DMS 273 treated with DMSO at 0.1 percent for 48 hours (cell line): ENCODE measurements around the gene POLE.

Source experiments
- DNase-seq: peaks from one replicate; lab custom pipeline; 2025; lab: John Stamatoyannopoulos, UW

Gene POLE

DNA sequence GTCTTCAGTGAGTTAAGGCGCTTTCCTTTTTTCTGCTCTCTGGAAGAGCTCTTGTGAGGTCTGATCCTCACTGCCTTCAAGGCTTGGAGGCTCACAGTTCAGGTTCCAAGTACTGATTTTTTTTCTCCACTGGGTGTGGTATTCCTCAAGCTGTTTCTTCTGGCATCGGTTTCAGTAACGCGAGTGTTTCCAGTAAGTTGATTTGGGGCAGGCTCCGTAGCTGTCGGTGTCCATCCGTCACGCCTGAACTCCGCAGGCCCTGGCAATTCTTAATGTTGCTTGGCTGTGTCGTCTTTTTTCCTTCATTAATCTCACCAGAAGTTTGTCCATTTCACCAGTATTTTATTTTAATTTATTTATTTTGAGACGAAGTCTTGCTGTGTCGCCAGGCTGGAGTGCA, 107.4 kb downstream of the POLE start:
- no peak for DNase-seq

DNA sequence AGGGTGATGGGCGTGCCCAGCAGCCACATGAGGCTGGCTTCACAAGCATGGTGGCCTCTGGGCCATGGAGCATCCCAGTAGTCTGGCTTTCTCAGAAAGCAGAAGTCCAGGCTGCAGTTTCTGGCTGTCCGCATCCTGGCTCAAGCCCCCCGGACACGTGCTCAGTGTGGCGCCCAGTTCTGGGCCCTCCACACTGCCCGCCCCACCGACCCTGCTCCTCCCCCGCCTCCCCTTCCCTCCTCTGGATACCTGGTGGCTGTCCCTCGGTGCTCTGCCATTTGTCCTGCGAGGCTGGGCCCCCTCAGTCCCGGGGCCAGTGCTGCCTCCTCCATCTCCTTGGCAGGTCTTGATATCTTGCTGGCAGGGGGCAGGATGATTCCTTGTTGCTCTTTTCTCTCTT, 108.3 kb downstream of the POLE start:
- DNase-seq, result no peak

DNA sequence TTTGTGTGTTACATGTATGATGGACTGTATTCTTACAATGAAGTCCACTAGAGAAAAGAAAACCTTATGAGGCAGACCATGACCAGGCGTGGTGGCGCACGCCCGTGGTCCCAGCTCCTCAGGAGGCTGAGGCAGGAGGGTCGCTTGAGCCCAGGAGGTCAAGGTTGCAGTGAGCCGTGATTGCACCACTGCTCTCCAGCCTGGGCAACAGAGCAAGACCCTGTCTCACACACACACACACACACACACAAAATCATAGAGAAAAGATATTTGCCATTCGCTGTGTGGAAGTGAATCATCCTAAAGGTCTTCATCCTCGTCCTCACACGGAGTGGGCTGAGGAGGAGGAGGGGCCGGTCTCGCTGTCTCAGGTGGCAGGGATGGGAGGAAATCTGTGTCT, 109.0 kb downstream of the POLE start:
- no peak for DNase-seq

DNA sequence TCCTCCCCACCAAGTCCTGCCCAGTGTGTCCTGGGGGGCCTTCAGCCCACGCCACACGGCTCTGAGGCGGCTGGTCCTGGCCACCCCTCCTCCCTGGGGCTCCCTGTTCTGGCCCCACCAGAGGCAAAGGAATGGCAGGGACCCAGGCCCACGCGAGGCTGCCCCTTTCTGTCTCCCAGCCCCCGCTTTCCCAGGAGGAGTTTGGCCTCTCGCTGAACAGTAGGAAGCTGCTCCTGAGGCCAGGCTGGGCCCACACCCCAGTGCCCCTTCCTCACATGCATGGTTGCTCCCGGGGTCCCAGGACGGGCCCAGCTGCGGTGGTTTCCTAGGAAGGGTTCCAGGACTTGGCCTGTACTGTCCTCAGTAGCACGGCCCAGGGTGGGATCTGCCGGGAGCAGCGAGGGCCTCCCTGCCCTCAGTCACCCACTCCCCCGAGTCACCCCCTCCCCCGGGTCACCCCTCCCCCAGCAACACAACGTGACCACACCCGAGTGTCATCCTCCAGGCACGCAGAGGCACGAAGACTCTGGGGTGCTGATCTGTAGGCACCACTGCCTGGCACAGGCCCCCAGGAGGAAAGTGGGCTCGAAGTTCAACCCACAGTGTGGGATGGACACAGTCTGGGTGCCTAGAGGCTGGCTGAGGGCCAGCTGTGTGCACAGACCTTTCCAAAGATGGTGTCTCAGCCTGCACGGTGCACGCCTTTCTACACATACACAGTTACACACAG, 109.8 kb downstream of the POLE start:
- no peak for DNase-seq

DNA sequence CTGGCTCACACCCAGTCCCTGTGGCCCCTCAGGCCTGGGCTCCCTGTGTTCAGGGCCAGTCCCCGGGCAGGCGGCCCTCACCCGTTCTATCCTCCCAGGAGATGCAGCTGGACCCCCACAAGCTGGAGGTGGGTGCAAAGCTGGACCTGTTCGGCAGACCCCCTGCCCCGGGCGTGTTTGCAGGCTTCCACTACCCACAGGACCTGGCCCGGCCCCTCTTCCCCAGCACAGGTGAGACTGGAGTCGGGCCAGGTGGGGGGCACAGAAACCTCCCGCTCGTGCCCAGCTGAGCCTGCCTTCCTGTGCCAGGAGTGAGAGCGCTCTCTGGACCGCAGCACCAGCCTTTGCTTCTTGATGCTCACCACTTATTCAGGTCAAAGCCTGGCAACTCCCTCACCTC, 110.4 kb downstream of the POLE start:
- no peak for DNase-seq

DNA sequence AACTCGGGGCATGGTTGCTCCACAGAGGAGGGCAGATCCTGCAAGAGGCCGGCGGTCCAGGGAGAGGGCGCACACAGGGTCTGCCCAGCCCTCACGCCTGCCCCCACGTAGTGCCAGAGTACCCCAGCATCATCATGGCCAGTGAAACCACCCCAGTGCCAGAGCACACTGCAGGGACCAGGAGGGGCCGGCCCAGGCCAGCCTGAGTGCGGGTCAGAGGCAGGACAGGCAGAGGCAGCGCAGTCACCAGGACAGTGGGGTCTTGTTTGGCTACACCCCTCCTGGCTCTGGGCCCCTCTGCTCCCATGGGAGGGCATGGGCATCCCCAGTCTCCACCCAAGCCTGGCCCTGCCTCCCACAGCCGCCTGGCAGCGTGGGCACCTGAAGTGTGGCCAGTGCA, 111.5 kb downstream of the POLE start:
- DNase-seq, result no peak

DNA sequence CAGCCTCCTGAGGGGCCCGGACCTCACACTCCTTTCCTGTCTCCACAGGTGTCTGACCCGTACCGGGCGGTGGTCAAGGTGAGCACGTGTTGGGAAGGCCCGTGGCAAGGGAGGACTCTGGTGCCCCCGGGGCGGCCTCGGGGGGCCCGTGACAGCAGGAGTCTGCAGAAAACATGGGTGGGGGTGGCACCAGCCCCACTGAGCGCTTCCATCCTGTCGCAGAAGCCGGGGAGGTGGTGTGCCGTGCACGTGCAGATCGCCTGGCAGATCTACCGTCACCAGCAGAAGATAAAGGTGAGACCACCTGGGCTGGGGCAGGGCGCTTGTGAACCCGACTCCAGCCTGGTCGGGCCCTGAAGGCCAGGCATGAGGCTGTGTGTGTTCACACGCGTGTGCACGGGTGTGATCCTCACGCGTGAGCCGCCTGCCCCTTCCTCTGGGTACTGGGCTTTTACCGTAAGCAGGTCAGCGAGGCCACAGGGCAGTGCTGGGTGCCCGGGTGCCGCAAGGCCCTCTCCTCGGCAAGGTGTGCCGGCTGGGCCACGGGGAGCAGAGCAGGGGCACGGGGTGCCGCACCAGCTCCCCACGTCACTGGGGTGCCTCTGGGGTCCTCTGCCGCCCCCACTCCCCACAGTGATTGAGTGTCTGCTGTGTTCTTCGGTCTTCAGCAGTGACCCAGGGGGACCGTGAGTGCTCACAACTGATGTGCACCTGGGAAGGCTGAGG, 112.7 kb downstream of the POLE start:
- no peak for DNase-seq
